GM18907 (cell line): ENCODE measurements around the gene AASDHPPT.
A peak's percentile ranks its signal among the peaks of the same experiment; 100 is the strongest.

ENCODE experiments used
- ATAC-seq: cut with Tn5 transposase; IDR thresholded peaks from one replicate; pipeline ENCODE4 v1.9.1; 2021; ENCODE audit warnings: mild to moderate bottlenecking, moderate library complexity; ENCODE audit not compliant: unreplicated experiment

The AASDHPPT gene

DNA sequence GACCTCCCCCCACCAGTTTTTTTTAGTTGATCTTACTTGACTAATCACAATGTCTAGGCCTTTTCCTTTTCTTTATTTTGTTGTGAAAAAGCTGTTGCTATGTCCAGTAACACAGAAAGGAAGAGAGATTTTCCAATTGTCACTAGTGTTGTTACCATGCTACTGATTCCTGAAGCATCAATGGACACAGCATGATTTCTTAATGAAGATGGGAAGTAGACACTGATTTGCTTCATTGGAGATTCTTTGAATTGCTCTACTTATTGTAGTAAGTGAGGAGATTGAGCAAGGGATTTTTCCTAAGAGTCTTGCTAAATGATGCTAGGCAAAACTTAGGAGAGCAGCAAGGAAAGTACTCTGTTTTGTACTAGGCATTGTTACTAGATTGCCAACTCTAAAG lies 4.6 kb downstream of the AASDHPPT start:
- ATAC-seq: no peak

DNA sequence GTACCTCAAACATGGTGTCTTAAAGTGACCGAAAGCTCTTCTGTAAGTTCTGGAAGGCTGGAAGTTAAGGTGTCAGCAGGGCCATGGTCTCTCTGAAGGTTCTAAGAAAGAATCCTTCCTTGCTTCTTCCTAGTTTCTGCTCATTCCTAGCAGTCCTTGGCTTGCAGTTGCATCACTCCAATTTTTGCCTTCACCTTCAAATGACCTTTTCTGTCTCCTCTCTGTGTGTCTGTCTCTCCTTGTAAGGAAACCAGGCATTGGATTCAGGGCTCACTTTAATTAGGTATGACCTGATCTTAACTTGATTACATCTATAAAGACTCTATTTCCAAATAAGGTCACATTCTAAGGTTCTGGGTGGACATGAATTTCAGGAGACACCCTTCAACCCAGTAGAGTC lies 8.7 kb downstream of the AASDHPPT start:
- no peak for ATAC-seq

DNA sequence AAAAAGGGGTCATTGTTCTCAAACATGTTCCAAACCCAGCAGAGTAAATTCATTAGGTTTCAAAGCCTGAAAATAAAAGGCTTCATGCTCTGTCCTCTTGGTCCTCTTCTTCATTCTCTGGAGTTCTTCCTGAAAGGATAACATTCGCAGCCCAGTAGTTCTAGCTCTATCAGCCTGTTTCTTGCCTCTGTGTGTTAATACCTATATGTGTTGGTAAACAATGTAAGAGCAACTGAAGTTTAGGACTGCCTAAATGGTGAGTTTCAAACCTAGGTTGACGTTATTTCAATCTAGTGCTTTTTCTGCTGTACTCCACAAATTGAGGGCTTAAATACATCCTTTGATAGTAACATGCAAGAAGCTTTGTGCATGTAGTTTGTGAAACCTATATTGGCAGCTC lies 9.4 kb downstream of the AASDHPPT start:
- ATAC-seq: no peak

DNA sequence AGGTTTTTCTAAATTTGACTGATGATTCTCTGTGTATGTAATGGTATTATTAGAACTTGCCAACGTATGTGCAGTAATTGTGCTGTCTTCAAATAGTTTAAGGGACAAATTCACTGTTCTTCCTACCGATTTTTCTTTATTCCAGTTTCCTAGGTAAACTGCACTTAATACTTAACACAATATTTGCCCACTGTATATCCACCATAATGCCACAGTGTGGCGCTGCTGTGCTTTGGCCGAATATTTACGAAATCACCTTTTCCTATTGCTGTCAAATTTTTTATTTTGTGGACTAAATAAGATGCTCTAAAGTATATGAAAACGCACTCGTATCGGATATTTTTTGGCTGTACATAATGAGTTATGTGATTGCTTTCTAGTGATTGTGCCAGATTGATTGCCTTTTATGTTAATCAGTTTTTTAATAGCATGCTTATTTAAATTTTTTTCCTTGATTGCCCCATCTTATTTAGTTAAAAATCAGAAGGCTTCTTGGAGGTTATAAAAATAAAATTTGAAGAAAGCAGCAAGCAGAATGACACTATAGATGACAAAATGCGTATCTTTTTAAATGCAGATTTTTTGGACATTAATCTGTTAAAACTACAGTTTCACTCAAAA lies 10.5 kb downstream of the AASDHPPT start:
- no peak for ATAC-seq

DNA sequence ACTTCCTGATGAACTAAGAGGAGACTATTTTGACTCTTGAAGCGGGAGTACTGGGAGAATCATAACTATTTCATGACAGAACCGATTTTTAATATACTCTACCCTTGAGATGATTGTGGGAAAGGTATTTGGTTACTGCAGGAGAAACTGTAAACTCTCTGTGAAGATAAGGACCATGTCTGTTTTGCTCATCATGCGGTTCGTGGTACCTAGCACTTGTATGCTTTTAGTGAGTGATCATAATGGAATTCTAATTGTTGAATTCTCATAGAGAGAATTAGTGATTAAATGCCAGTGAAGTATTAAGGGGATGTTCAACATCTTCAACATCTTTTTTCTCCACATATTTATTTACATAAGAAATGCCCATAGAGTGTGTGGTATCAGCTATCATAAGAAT lies 11.4 kb downstream of the AASDHPPT start:
- no peak for ATAC-seq

DNA sequence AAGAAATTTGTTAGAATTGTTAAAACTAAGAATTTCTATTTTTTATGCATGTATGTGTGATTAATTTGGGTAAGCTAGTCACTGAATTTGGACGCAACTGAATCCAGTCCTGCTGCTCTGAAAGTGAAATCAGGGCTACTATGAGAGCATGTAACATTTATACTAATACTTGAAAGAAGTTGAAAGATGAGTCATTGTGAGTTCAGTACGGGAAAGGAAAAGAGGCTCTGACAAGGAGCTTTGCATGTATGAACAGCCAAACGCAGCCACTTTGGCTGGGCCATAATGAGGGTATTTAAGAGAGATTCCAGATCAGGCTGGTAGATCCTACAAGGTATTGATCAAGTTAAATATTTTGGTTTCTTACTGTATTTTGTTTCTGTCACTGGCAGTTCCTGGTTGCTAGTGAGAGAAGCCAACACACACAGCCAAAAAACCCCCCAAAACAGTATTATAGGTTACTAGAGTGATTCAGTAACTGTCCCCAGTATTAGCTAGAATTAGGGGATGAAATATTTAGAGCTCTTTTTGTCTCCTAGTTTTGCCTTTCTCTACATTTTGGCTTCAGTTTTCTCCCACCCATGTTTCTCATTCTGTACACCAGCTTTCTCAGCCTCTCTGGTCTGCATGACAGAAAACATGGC lies 14.1 kb downstream of the AASDHPPT start:
- ATAC-seq: peak; percentile 98

DNA sequence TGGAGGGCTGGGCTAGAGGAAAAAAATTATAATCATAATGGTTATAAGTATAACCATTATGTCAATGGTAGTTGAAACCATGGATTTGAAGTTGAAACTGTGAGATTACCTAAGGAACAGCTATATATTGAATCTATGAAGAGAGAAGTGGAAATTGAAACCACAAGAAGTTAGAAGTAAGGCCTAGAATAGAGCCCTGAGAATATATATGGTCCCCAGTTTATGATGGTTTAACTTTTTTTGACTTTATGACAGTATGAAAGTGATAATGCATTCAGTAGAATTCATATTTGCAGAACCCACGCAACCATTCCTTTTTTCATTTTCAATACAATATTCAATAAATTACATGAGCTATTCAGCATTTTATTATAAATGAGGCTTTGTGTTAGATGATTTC lies 15.0 kb downstream of the AASDHPPT start:
- ATAC-seq: no peak

DNA sequence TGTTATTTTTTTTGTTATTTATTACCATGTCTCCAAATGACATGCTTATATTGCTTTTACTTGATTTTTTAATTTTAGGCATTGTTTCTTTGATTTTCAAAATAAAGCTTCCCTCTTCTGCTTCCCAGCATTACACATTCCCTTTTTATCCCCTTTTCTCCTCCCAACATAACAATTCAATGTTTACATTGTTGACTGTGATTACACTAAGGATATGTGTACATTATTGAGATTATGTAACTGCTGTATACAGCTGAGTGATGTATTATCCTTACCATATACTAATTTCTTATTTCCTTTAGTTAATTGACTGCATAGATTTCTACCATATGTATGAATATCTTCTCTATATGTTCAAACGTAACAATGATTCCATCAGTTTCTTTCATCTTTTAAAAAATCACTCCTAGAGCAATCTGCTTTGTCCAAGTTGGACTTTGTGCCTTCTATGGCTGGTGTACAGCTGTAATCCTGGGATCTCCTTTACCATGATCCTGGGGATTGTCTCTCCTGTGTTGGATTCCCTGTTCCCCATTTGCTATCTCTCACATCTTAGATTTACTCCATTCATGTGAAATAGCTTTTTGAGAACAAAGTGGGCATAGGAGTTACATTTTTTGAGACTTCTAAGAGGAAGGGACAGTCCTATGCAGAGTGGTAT lies 21.6 kb downstream of the AASDHPPT start:
- ATAC-seq: no peak

DNA sequence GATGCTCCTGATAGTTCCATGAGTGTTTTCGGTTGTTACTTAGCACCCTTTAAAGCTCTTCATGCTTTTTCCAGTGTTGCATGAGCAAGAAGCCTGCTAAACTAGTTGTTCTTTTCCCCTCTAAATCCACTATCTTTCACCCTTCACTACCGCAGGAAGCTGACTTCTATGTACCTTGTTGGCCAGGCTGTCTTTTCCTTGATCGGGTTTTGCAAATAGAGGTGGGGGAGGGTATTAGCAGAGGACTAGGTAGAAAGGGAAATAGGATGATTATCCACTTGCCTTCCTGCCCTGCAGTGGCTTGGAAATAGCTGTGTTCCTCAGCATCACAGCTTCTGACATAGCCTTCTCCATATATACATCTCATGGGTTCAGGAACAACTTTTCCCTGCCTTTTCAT lies 23.9 kb downstream of the AASDHPPT start:
- ATAC-seq: no peak

DNA sequence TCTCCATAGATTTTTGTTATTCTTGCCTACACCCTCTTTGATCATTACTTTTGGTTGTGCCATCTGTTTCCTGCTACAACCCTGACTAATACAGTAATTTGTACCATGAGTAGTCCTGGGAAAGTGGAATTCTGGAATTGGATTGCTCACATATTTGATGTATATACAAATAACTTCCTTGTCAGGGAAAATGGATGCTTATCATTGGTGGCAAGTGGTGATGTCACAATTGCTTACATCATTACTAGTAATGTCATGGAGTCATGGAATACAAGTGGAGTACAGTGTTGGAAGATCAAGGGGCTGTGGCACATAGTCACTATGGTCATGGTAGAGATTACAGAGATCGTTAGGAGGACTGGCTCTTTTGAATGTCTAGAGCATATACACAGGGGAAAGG lies 24.4 kb downstream of the AASDHPPT start:
- ATAC-seq: no peak

DNA sequence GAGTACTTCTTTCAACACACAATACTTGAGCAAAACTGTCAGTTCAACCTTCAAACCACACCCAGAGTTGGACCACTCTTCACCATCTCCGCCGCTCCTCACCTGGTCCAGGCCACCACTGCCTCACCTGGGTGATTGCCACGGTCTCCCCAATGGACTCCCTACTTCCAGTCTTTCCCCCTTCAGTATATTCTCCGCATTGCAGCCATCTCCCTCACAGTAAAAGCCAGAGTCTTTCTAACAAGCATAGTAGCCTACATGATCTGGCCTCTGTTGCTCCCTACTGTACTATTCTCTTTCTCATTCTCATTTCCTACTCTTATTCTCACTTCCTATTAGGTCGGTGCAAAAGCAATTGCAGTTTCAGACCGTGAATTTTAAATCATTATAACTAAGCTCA lies 28.5 kb downstream of the AASDHPPT start:
- no peak for ATAC-seq

DNA sequence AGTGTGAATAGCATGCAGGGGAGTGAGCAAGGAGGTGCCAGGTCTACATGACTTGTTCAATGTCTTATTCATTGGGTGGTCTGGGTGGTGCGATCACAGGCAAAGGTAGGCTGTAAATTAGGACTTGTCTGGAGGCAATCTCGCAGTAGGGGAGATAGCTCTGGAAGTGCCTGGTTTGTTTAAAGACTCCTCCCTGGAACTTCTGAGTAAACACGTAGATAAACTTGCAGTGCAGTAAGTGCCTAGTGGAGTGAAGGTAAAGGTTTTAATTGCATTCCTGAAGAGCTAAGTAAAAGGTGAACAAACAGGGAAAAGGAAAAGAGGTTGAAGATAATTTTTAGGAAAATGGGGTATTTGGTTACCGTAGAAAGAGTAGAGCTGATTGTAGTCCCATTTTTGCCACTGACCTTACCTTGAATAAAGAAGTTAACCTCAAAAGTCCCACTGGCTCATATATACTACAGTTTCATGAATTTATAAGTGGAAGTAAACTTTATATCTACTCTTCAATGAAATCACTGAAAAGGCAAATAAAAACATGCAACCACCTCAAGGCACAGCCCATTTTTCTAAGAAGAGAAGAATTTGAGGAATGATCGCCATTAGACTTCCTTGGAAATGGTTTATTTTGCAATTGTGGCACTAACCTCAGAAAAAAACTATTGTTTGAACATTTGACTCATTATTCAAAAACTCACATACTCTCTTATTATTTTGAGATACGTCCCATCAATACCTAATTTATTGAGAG lies 44.3 kb downstream of the AASDHPPT start:
- no peak for ATAC-seq

DNA sequence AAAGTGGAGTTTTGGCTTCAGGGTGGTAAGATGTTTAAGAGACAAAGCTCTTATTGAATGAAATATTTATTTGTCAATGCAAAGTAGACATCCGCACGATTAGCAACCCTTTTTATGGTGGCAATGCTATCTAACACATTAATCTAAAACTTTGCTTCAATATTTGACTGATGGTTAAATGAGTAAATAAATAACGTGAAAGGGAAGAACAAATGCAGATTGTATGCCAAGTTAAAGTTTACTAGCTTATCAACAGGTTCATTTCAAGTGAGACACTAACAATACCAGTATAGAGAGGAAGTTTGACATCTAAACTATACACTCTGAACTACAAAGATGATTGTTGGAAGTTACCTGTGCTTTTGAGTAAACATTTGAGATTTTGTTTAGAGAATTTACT lies 50.1 kb downstream of the AASDHPPT start:
- ATAC-seq: no peak

DNA sequence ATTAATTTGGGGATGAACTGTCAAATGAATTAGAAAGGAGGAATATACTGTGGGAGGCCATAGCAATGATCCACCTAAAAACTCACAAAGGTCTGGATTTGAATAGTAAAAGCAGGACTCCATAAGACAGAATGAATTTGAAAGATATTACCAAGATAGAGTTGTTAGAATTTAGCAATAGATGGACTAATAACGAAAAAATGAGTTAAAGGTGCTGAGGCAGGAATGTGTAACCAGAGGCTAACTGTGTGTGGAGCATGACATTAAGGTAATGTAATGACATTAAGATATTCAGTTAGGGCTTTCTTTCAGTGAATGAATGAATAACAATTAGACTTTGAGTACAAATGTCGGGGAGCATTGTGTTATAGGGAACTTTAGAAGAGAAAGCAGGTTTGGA lies 51.3 kb downstream of the AASDHPPT start:
- no peak for ATAC-seq

DNA sequence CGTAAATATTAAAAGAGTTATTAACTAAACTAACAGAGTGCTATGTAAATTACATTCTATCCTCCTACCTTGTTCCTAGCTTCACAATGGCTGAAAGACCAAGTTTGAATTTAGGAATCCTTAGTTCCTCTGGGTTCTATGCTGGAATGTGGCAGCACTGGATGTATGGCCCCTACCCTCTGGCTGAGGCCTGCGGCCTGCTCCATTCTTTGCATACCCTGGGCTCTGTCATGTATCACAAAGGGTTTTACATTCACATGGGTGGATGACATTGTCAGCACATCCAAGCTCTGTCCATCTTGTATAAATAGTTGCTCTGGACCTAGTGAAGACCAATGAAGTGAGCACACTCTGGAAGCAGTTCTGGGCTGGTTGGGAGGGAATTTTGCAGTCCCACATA lies 54.5 kb downstream of the AASDHPPT start:
- no peak for ATAC-seq

DNA sequence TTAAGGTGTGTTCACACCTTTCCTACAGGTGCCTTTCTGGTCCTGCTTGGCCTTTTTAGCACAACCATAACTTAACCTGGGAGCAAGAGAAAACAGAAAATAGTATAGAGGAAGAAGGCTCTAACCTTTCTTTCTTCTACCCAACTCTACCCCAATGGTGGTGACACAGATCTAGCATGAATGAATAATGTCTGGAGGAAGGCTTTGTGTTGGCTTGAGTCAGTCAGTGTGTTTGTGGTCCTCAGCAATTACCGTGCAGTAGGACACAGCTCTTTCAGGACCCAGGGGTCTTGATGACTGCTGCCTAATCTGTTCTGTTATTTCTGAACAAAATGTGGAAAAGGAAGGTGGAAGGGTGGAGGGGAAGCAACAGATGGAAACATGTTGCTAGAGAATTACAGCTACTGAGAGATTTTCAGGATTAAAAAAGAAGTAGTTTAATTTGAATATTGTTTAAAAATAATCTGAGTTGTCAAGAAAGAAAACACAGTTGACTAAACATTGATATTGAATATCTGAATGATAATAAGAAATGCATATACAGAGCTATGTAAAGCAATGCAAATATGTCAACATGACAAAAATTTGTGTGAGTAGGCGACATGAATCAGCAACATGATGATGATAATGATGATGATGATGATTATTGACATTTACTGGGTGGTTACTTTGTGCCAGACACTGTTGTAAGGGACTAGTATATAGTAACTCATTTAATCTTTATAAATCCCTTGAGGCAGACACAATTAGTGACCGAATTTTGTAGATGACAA lies 55.3 kb downstream of the AASDHPPT start:
- no peak for ATAC-seq

DNA sequence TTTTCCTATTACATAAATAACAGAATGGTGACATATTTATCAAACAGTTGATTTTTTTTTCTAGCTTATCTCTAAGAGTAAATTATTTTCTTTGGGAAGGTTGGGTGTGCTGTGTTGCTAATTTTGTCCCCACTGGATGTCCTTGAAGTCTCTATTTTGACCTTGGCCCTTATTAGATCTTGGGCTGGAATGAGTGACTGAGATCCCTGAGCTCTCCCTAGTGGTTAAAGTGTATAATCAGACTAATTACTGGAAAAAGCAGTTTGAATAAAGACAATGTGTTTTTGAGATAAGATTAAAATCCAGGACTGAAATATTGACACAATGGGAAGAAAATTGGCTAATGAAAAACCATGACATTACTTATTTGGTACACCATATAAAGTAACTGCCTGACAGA lies 56.1 kb downstream of the AASDHPPT start:
- ATAC-seq: no peak

DNA sequence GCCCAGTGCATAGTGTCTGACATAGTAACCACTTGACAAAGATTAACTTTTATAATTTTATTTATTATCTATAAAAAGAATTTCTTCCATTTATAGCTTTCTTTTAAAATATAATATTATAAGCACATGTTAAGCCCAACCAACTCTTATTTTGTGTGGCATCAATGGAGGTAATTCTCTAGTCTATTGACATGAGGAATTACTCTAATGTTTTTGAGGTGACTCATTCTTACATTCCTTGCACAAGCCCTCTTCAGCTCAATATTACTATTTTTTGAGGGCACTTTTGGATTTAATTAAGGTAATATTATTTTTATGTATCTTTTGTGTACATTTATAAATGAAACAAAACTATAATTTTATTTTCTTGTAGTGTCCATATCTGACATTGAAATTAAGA lies 59.6 kb downstream of the AASDHPPT start:
- ATAC-seq: no peak

DNA sequence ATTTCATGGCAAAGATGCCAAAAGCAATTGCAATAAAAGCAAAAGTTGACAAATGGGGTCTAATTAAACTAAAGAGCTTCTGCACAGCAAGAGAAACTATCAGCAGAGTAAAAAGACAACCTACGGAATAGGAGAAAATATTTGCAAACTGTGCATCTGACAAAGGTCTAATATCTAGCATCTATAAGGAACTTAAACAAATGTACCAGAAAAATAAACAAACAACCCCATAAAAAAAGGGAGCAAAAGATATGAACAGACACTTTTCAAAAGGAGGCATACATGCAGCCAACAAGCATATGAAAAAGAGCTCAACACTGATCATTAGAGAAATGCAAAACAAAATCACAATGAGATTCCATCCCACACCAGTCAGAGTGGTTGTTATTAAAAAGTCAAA lies 60.3 kb downstream of the AASDHPPT start:
- no peak for ATAC-seq
